NCI-H526 treated with DMSO at 0.1 percent for 48 hours (cell line): ENCODE measurements around the gene SUSD3.

Experiments used
- DNase-seq: peaks from one replicate; lab custom pipeline; 2025; lab: John Stamatoyannopoulos, UW

The SUSD3 gene

GRCh38 chr9:93077367-93077766 is 18.9 kb downstream of the SUSD3 start:
- DNase-seq, result no peak

- DNase-seq, result no peak
Measured at GRCh38 chr9:93077811-93078210, 19.3 kb downstream of the SUSD3 start.

- DNase-seq, result no peak
Measured at GRCh38 chr9:93079371-93079770, 20.9 kb downstream of the SUSD3 start.

GRCh38 chr9:93080406-93080805 is 21.9 kb downstream of the SUSD3 start:
- DNase-seq, result no peak

- DNase-seq, result no peak
Measured at GRCh38 chr9:93081081-93081529, 22.6 kb downstream of the SUSD3 start.

GRCh38 chr9:93081931-93082330 is 23.4 kb downstream of the SUSD3 start:
- DNase-seq, result no peak

GRCh38 chr9:93082841-93083411 is 24.4 kb downstream of the SUSD3 start:
- DNase-seq, result no peak

GRCh38 chr9:93083592-93084470 is 25.3 kb downstream of the SUSD3 start:
- DNase-seq, result no peak

- DNase-seq, result no peak
Measured at GRCh38 chr9:93084471-93084881, 26.0 kb downstream of the SUSD3 start.

GRCh38 chr9:93085676-93086075 is 27.2 kb downstream of the SUSD3 start:
- DNase-seq, result no peak

- no peak for DNase-seq
Measured at GRCh38 chr9:93086447-93087224, 28.1 kb downstream of the SUSD3 start.

GRCh38 chr9:93087971-93088655 is 29.6 kb downstream of the SUSD3 start:
- DNase-seq, result no peak

GRCh38 chr9:93088656-93089015 is 30.1 kb downstream of the SUSD3 start:
- DNase-seq, result no peak

- no peak for DNase-seq
Measured at GRCh38 chr9:93089024-93089423, 30.5 kb downstream of the SUSD3 start.

- no peak for DNase-seq
Measured at GRCh38 chr9:93089481-93089991, 31.0 kb downstream of the SUSD3 start.

- no peak for DNase-seq
Measured at GRCh38 chr9:93090091-93090655, 31.7 kb downstream of the SUSD3 start.

GRCh38 chr9:93091056-93091452 is 32.6 kb downstream of the SUSD3 start:
- DNase-seq, result no peak

GRCh38 chr9:93091453-93092081 is 33.1 kb downstream of the SUSD3 start:
- no peak for DNase-seq

- DNase-seq, result no peak
Measured at GRCh38 chr9:93092251-93092991, 33.9 kb downstream of the SUSD3 start.

- DNase-seq, result no peak
Measured at GRCh38 chr9:93093127-93093876, 34.8 kb downstream of the SUSD3 start.
